ENCODE results near the gene PRKN. TPM values are rescaled to one million over a fixed set of nuclear protein-coding genes. Genes with fewer than 3 reads are reported as not detected.

PRKN gene
- total and polyA plus RNA-seq, 5 donors from 2014 or later: 0.24 to 3.7 (median 2.5) TPM

- H3K36me3 ChIP-seq (ENCODE audit: control insufficient read depth, insufficient read depth, low read length): no peaks in the 10 kb centered on the region
- H3K4me3 Mint-ChIP-seq: no peak overlapping the region
- DNase-seq: peak in 1 of 3 donors; percentile 11
Observed at GRCh38 chr6:161748535-161749416, 978.8 kb downstream of the PRKN start.

DNA sequence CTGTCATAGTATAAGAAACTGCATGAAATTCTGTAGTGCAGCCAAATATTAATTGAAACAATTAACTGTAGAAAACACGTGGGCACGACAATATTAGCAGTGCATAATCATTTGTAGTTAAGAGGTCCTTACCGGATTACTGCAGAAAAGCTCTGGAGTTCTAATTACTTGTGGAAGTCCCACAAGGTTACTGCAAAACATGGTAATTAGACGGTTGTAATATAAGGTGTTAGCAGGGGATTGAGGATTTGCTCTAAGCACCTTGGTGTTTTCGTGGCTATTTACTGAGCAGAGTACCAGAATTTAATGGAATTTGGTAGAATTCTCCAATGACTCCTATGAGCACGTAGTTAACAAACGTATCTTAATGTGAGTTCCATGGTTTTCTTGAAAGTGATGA is 980.1 kb downstream of the PRKN start:
- Histone ChIP-seq H3K36me3 (ENCODE audit: control insufficient read depth, insufficient read depth, low read length) (no peaks in the 10 kb centered on the region), H3K4me1 (ENCODE audit: control insufficient read depth, insufficient read depth, low read length, poor library complexity, severe bottlenecking) (no peaks in the 10 kb centered on the region), H3K27ac (ENCODE audit: insufficient read depth, low read length, poor library complexity, severe bottlenecking) (no peak overlapping the region), H3K27me3 (ENCODE audit: control insufficient read depth, insufficient read depth, low read length) (no peaks in the 10 kb centered on the region), H3K9me3 (ENCODE audit: control insufficient read depth in 2 of 2, low read length in 2 of 2) (no peaks in the 10 kb centered on the region), H3K4me3 (ENCODE audit: low read depth, low read length) (no peak overlapping the region)
- no peaks in the 10 kb centered on the region for H3K27me3 Mint-ChIP-seq
- H3K4me3 Mint-ChIP-seq: no peak overlapping the region
- no peak for ATAC-seq (ENCODE audit: low read depth in 2 of 2)
- DNase-seq: no peak
- H3K36me3 Mint-ChIP-seq: no peaks in the 10 kb centered on the region
- H3K9me3 Mint-ChIP-seq: peaks cover 0 to 5% (median 0%) of the 10 kb centered on the region in 7 donors
- no peak overlapping the region for H3K27ac Mint-ChIP-seq
- no peaks in the 10 kb centered on the region for H3K4me1 Mint-ChIP-seq

More at GRCh38 chr6:161748535-161749416, 978.8 kb downstream of the PRKN start:
- Mint-ChIP-seq H3K4me1 (no peaks in the 10 kb centered on the region), H3K9me3 (peaks cover 0 to 5% (median 0%) of the 10 kb centered on the region in 7 donors), H3K27me3 (no peaks in the 10 kb centered on the region), H3K36me3 (no peaks in the 10 kb centered on the region), H3K27ac (no peak overlapping the region)
- Histone ChIP-seq H3K27ac (ENCODE audit: insufficient read depth, low read length, poor library complexity, severe bottlenecking) (no peak overlapping the region), H3K4me1 (ENCODE audit: control insufficient read depth, insufficient read depth, low read length, poor library complexity, severe bottlenecking) (no peaks in the 10 kb centered on the region), H3K4me3 (ENCODE audit: low read depth, low read length) (no peak overlapping the region), H3K9me3 (ENCODE audit: control insufficient read depth in 2 of 2, low read length in 2 of 2) (no peaks in the 10 kb centered on the region), H3K27me3 (ENCODE audit: control insufficient read depth, insufficient read depth, low read length) (no peaks in the 10 kb centered on the region)
- no peak for ATAC-seq (ENCODE audit: low read depth in 2 of 2)

DNA sequence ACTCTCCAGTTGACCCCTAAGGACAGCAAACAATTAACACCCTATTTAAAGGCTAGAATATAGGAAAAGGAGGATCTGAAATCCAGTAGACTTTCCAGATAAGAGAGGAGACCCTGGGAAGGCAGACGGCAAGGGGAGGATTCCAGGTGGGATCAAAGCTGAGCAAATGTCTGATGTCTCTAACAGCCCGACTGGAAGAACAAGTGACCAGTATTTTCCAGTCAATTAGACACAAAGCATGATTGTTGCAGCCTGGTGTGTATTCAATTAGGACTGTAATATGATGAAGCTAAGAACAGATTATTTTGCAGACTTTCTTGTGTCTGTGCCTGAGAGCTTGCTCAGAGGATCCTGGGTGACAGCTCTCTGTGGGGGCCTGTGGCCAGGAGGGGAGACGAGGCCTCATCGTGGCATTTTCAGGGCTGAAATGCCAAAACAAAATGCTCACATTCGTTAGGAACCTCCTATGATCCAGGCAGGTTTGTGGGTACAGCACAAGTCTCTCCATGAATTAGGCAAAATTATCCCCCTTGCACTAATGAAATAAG is 981.9 kb downstream of the PRKN start:
- no peak overlapping the region for H3K4me3 Mint-ChIP-seq
- Histone ChIP-seq H3K4me1 (ENCODE audit: control insufficient read depth, insufficient read depth, low read length, poor library complexity, severe bottlenecking) (no peaks in the 10 kb centered on the region), H3K27ac (ENCODE audit: insufficient read depth, low read length, poor library complexity, severe bottlenecking) (no peak overlapping the region), H3K27me3 (ENCODE audit: control insufficient read depth, insufficient read depth, low read length) (no peaks in the 10 kb centered on the region), H3K36me3 (ENCODE audit: control insufficient read depth, insufficient read depth, low read length) (no peaks in the 10 kb centered on the region), H3K4me3 (ENCODE audit: low read depth, low read length) (no peak overlapping the region), H3K9me3 (ENCODE audit: control insufficient read depth in 2 of 2, low read length in 2 of 2) (no peaks in the 10 kb centered on the region)
- no peak overlapping the region for H3K27ac Mint-ChIP-seq
- no peaks in the 10 kb centered on the region for H3K27me3 Mint-ChIP-seq
- no peak for ATAC-seq (ENCODE audit: low read depth in 2 of 2)
- no peak for DNase-seq
- H3K36me3 Mint-ChIP-seq: no peaks in the 10 kb centered on the region
- H3K4me1 Mint-ChIP-seq: no peaks in the 10 kb centered on the region
- H3K9me3 Mint-ChIP-seq: peaks cover 0 to 3% (median 0%) of the 10 kb centered on the region in 7 donors

GRCh38 chr6:161745128-161745527 is 982.4 kb downstream of the PRKN start:
- no peaks in the 10 kb centered on the region for H3K9me3 ChIP-seq (ENCODE audit: control insufficient read depth in 2 of 2, low read length in 2 of 2)
- Mint-ChIP-seq H3K36me3 (no peaks in the 10 kb centered on the region), H3K27me3 (no peaks in the 10 kb centered on the region), H3K27ac (no peak overlapping the region), H3K4me3 (no peak overlapping the region), H3K4me1 (no peaks in the 10 kb centered on the region), H3K9me3 (peaks cover 0 to 3% (median 0%) of the 10 kb centered on the region in 7 donors)
- no peaks in the 10 kb centered on the region for H3K27me3 ChIP-seq (ENCODE audit: control insufficient read depth, insufficient read depth, low read length)
- H3K27ac ChIP-seq (ENCODE audit: insufficient read depth, low read length, poor library complexity, severe bottlenecking): no peak overlapping the region
- ATAC-seq (ENCODE audit: low read depth in 2 of 2): no peak
- DNase-seq: no peak
- H3K4me3 ChIP-seq (ENCODE audit: low read depth, low read length): no peak overlapping the region
- H3K36me3 ChIP-seq (ENCODE audit: control insufficient read depth, insufficient read depth, low read length): no peaks in the 10 kb centered on the region
- no peaks in the 10 kb centered on the region for H3K4me1 ChIP-seq (ENCODE audit: control insufficient read depth, insufficient read depth, low read length, poor library complexity, severe bottlenecking)

DNA sequence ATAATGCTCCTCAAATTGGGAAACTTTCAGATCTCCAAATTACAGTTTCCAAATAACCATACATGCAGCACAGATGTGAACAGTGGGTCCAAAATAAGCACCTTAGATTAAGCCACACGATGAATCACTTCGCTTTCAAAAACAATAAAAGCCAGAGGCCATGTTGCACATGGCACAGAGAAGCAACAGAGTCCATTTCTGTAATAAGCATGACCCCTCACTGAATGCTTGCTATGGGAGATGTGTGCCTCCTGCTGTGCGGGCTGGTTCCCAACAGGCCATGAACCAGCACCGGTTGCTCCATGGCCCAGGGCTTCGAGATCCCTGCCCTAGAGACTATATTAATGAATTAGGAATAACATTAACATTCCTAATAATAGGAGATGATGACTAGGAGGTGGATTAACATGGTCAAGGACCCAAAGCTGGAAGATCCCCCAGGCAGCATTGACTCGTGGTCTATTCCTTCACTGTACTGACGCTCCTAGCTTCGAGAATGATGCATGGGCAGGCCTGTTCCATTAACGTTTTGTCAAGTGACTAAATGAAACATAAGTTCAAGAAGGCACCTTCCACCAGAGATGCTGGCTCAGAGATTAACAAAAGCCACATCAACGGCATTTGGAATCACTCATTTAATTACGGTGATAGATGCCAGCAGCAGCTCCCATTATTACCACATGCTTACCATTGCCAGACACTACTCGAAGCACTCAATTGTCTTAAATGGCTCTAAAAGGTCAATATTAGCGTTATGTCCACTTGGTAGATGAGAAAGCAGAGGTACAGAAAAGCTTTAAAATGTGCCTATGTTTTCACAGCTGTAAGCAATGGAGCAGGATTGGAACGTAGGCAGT is 983.1 kb downstream of the PRKN start:
- peak overlapping the region in 1 of 3 donors; percentile 80 for H3K27ac Mint-ChIP-seq
- Histone ChIP-seq H3K4me3 (ENCODE audit: low read depth, low read length) (no peak overlapping the region), H3K9me3 (ENCODE audit: control insufficient read depth in 2 of 2, low read length in 2 of 2) (no peaks in the 10 kb centered on the region), H3K36me3 (ENCODE audit: control insufficient read depth, insufficient read depth, low read length) (no peaks in the 10 kb centered on the region), H3K4me1 (ENCODE audit: control insufficient read depth, insufficient read depth, low read length, poor library complexity, severe bottlenecking) (no peaks in the 10 kb centered on the region), H3K27ac (ENCODE audit: insufficient read depth, low read length, poor library complexity, severe bottlenecking) (no peak overlapping the region), H3K27me3 (ENCODE audit: control insufficient read depth, insufficient read depth, low read length) (no peaks in the 10 kb centered on the region)
- ATAC-seq (ENCODE audit: low read depth in 2 of 2) (no peak), DNase-seq (no peak)
- no peaks in the 10 kb centered on the region for H3K4me1 Mint-ChIP-seq
- no peaks in the 10 kb centered on the region for H3K36me3 Mint-ChIP-seq
- no peak overlapping the region for H3K4me3 Mint-ChIP-seq
- H3K9me3 Mint-ChIP-seq: peaks cover 0 to 3% (median 0%) of the 10 kb centered on the region in 7 donors
- H3K27me3 Mint-ChIP-seq: no peaks in the 10 kb centered on the region

GRCh38 chr6:161743509-161744178 is 983.9 kb downstream of the PRKN start:
- Mint-ChIP-seq H3K4me3 (no peak overlapping the region), H3K36me3 (no peaks in the 10 kb centered on the region), H3K9me3 (peaks cover 0 to 3% (median 0%) of the 10 kb centered on the region in 7 donors), H3K27me3 (no peaks in the 10 kb centered on the region), H3K27ac (no peak overlapping the region), H3K4me1 (no peaks in the 10 kb centered on the region)
- Histone ChIP-seq H3K36me3 (ENCODE audit: control insufficient read depth, insufficient read depth, low read length) (no peaks in the 10 kb centered on the region), H3K9me3 (ENCODE audit: control insufficient read depth in 2 of 2, low read length in 2 of 2) (no peaks in the 10 kb centered on the region), H3K27me3 (ENCODE audit: control insufficient read depth, insufficient read depth, low read length) (no peaks in the 10 kb centered on the region), H3K4me3 (ENCODE audit: low read depth, low read length) (no peak overlapping the region), H3K4me1 (ENCODE audit: control insufficient read depth, insufficient read depth, low read length, poor library complexity, severe bottlenecking) (no peaks in the 10 kb centered on the region), H3K27ac (ENCODE audit: insufficient read depth, low read length, poor library complexity, severe bottlenecking) (no peak overlapping the region)
- DNase-seq (no peak), ATAC-seq (ENCODE audit: low read depth in 2 of 2) (no peak)

DNA sequence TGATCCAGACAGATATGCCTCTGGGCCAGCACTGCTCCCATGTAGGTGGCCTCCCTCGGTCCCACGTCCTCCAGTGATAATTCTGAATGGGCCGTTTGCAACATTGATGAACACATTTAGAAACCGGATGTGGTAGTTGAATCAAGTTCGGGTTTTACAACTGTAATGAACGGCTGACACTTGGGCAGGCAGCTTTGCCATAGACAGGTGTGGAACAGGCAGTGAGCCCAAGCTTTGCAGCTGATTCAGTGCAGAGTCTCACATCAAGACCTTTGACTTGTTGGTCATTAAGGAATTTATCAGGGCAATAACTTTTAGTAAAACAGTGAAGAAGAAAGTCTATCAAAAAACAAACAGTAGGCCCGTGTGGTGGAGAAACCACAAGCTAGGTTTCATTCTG is 987.1 kb downstream of the PRKN start:
- no peaks in the 10 kb centered on the region for H3K27me3 ChIP-seq (ENCODE audit: control insufficient read depth, insufficient read depth, low read length)
- H3K36me3 ChIP-seq (ENCODE audit: control insufficient read depth, insufficient read depth, low read length): no peaks in the 10 kb centered on the region
- H3K4me3 ChIP-seq (ENCODE audit: low read depth, low read length): no peak overlapping the region
- H3K27ac ChIP-seq (ENCODE audit: insufficient read depth, low read length, poor library complexity, severe bottlenecking): no peak overlapping the region
- no peak overlapping the region for H3K4me3 Mint-ChIP-seq
- no peak overlapping the region for H3K27ac Mint-ChIP-seq
- ATAC-seq (ENCODE audit: low read depth in 2 of 2) (no peak), DNase-seq (no peak)
- H3K4me1 ChIP-seq (ENCODE audit: control insufficient read depth, insufficient read depth, low read length, poor library complexity, severe bottlenecking): no peaks in the 10 kb centered on the region
- no peaks in the 10 kb centered on the region for H3K36me3 Mint-ChIP-seq
- H3K4me1 Mint-ChIP-seq: no peaks in the 10 kb centered on the region
- H3K9me3 ChIP-seq (ENCODE audit: control insufficient read depth in 2 of 2, low read length in 2 of 2): no peaks in the 10 kb centered on the region
- H3K27me3 Mint-ChIP-seq: no peaks in the 10 kb centered on the region
- H3K9me3 Mint-ChIP-seq: peaks cover 0 to 1% (median 0%) of the 10 kb centered on the region in 7 donors
